Upper lobe of left lung (tissue), 6 donors: ENCODE measurements around the gene BOD1L2. TPM values are rescaled to one million over a fixed set of nuclear protein-coding genes. Genes with fewer than 3 reads are reported as not detected.
A peak's percentile ranks its signal among the peaks of the same experiment; 100 is the strongest.

Source experiments
- ATAC-seq, 2 donors: fragments of 200-7000 bp; cut with Tn5 transposase; one replicate each; pipeline ENCODE4 v1.9.1; 2022; ENCODE audit warnings: mild to moderate bottlenecking in 2 of 2, moderate library complexity in 2 of 2; ENCODE audit not compliant: low FRiP score in 2 of 2
- DNase-seq, 2 donors: peaks; one replicate each; pipeline ENCODE4 v3.0.0-alpha.2; 2019 to 2020
- H3K27ac ChIP-seq, 4 donors: fragments of 200-600 bp; sonication (generic); one replicate each; pipeline ENCODE4 v1.5.1; 2016 to 2019
- H3K27me3 ChIP-seq, 4 donors: fragments of 200-600 bp; sonication (generic); one replicate each; pipeline ENCODE4 v1.5.1; 2017 to 2019
- H3K36me3 ChIP-seq, 4 donors: fragments of 200-600 bp; sonication (generic); one replicate each; pipeline ENCODE4 v1.5.1; 2016 to 2019
- H3K4me1 ChIP-seq, 4 donors: fragments of 200-600 bp; sonication (generic); one replicate each; pipeline ENCODE4 v1.5.1; 2018 to 2019
- H3K4me3 ChIP-seq, 4 donors: fragments of 200-600 bp; sonication (generic); one replicate each; pipeline ENCODE4 v1.5.1; 2017 to 2019; ENCODE audit warnings: mild to moderate bottlenecking in 2 of 4, moderate library complexity in 1 of 4
- H3K9me3 ChIP-seq, 4 donors: fragments of 200-600 bp; sonication (generic); one replicate each; pipeline ENCODE4 v1.5.1; 2018 to 2019
- EP300 ChIP-seq, 4 donors: sonication (generic); formaldehyde crosslinking; IDR thresholded peaks; one replicate each; pipeline ENCODE4 v1.5.1; 2017; ENCODE audit warnings: antibody characterized with exemption in 4 of 4, control low read depth in 2 of 4
- POLR2A ChIP-seq, 4 donors: fragments of 450-650 bp; IDR thresholded peaks; one replicate each; pipeline ENCODE4 v1.5.1; 2016 to 2017; ENCODE audit warnings: antibody characterized with exemption in 4 of 4, mild to moderate bottlenecking in 2 of 4
- POLR2AphosphoS5 ChIP-seq, 2 donors: sonication (generic); formaldehyde crosslinking; IDR thresholded peaks; one replicate each; pipeline ENCODE4 v1.5.1; 2017; ENCODE audit warnings: antibody characterized with exemption in 2 of 2
- WGBS, 2 donors: methylation state at CpG; one replicate each; pipeline ENCODE4 v1.1.5; 2017 to 2018; 5-methylcytosine and 5-hydroxymethylcytosine counted together
- total RNA-seq, 6 donors: library from RNA; depleted of rRNA in 4 of 6; stranded (reverse); fragments of >200 nt in 4 of 6; gene quantifications; one replicate each; pipeline versions ENCODE4 v1.1.0 to v1.2.1, GENCODE V29; 2016 to 2021
- TF ChIP-seq, protein P1 (sequence below), 6 experiments: fragments of 450-650 bp in 4 of 6; fragments of 200-600 bp in 2 of 6; sonication (generic) in 2 of 6; IDR thresholded peaks; one replicate each; pipeline ENCODE4 v1.5.1; 2016 to 2019; ENCODE audit warnings: antibody characterized with exemption in 6 of 6
- donor health status: DM: no; HTN: no; CAD: no; lungs with moderate emphysema.
- donor health status: DM: no; HTN: yes; CAD: no; lungs with severe emphysema.

BOD1L2 gene
- total RNA-seq, 6 donors from 2014 or later = not detected

- TF ChIP-seq, protein P1, sequence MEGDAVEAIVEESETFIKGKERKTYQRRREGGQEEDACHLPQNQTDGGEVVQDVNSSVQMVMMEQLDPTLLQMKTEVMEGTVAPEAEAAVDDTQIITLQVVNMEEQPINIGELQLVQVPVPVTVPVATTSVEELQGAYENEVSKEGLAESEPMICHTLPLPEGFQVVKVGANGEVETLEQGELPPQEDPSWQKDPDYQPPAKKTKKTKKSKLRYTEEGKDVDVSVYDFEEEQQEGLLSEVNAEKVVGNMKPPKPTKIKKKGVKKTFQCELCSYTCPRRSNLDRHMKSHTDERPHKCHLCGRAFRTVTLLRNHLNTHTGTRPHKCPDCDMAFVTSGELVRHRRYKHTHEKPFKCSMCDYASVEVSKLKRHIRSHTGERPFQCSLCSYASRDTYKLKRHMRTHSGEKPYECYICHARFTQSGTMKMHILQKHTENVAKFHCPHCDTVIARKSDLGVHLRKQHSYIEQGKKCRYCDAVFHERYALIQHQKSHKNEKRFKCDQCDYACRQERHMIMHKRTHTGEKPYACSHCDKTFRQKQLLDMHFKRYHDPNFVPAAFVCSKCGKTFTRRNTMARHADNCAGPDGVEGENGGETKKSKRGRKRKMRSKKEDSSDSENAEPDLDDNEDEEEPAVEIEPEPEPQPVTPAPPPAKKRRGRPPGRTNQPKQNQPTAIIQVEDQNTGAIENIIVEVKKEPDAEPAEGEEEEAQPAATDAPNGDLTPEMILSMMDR (IDR thresholded peaks at IDR 0.05) = no peak
- no peak for TF ChIP-seq POLR2AphosphoS5 (IDR thresholded peaks at IDR 0.05)
- TF ChIP-seq POLR2A (IDR thresholded peaks at IDR 0.05) = no peak
- TF ChIP-seq EP300 (IDR thresholded peaks at IDR 0.05) = no peak
- WGBS, 2 donors = 40 to 41% methylated on average over 1 of the region's 1 CpG
- Histone ChIP-seq H3K9me3 (no peaks in the 10 kb centered on the region), H3K36me3 (no peaks in the 10 kb centered on the region), H3K4me3 (no peak overlapping the region), H3K27ac (no peak overlapping the region), H3K4me1 (peaks cover 0 to 5% (median 0%) of the 10 kb centered on the region in 4 donors), H3K27me3 (no peaks in the 10 kb centered on the region)
- ATAC-seq (no peak), DNase-seq (no peak)
Observed at GRCh38 chr18:57148263-57148662, 1.4 kb downstream of the BOD1L2 start.

- no peak overlapping the region for H3K27ac ChIP-seq
- TF ChIP-seq EP300 (IDR thresholded peaks at IDR 0.05) = no peak
- TF ChIP-seq, protein P1 (IDR thresholded peaks at IDR 0.05) = no peak
- no peak for TF ChIP-seq POLR2AphosphoS5 (IDR thresholded peaks at IDR 0.05)
- TF ChIP-seq POLR2A (IDR thresholded peaks at IDR 0.05) = no peak
- H3K36me3 ChIP-seq = no peaks in the 10 kb centered on the region
- H3K4me1 ChIP-seq = peaks cover 0 to 5% (median 0%) of the 10 kb centered on the region in 4 donors
- DNase-seq (no peak), ATAC-seq (no peak)
- H3K27me3 ChIP-seq = no peaks in the 10 kb centered on the region
- 83 to 91% methylated on average over 1 of the region's 1 CpG for WGBS, 2 donors
- no peaks in the 10 kb centered on the region for H3K9me3 ChIP-seq
- H3K4me3 ChIP-seq = no peak overlapping the region
Observed at GRCh38 chr18:57149051-57149450, 2.2 kb downstream of the BOD1L2 start.

- peaks cover 0 to 5% (median 0%) of the 10 kb centered on the region in 4 donors for H3K4me1 ChIP-seq
- no peaks in the 10 kb centered on the region for H3K27me3 ChIP-seq
- no peak for DNase-seq
- no peak overlapping the region for H3K4me3 ChIP-seq
- H3K27ac ChIP-seq = no peak overlapping the region
- H3K36me3 ChIP-seq = no peaks in the 10 kb centered on the region
- 52 to 66% methylated on average over 4 of the region's 4 CpGs for WGBS, 2 donors
- ATAC-seq = no peak
- TF ChIP-seq EP300 (IDR thresholded peaks at IDR 0.05) (no peak), POLR2AphosphoS5 (IDR thresholded peaks at IDR 0.05) (no peak)
- TF ChIP-seq, protein P1 (IDR thresholded peaks at IDR 0.05) = no peak
- no peaks in the 10 kb centered on the region for H3K9me3 ChIP-seq
Observed at GRCh38 chr18:57149531-57149930, 2.6 kb downstream of the BOD1L2 start.

DNA sequence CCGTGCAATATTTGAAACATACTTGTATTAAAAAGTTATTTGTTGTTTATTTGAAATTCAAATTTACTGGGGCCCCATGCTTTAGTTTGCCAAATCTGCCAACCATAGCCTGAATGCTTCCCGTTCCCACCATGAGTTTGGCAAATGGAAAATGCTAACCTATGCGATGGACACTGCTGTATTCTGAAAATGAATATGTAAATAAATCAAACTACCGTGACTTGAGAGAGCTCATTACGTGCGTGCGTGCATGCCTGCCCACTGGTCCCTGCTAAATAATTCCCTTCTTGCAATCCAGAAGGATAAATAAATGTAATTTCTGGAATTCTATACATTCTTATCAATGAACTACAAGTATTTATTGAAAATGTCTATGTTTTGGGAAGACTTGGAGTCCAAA lies 3.2 kb downstream of the BOD1L2 start:
- WGBS, 2 donors = 67 to 69% methylated on average over 7 of the region's 7 CpGs
- no peak for DNase-seq
- H3K36me3 ChIP-seq = no peaks in the 10 kb centered on the region

GRCh38 chr18:57150828-57151227 lies 3.9 kb downstream of the BOD1L2 start:
- 7 to 9% methylated on average over 6 to 7 of the region's 7 CpGs for WGBS, 2 donors

More for the DNA sequence above, 3.2 kb downstream of the BOD1L2 start:
- no peak for ATAC-seq
- TF ChIP-seq POLR2AphosphoS5 (IDR thresholded peaks at IDR 0.05) = no peak
- TF ChIP-seq POLR2A (IDR thresholded peaks at IDR 0.05) = no peak
- TF ChIP-seq, protein P1 (IDR thresholded peaks at IDR 0.05) = no peak
- TF ChIP-seq EP300 (IDR thresholded peaks at IDR 0.05) = no peak
- no peak overlapping the region for H3K27ac ChIP-seq
- H3K4me3 ChIP-seq = no peak overlapping the region
- no peaks in the 10 kb centered on the region for H3K9me3 ChIP-seq
- H3K27me3 ChIP-seq = no peaks in the 10 kb centered on the region
- peaks cover 0 to 5% (median 0%) of the 10 kb centered on the region in 4 donors for H3K4me1 ChIP-seq

More at GRCh38 chr18:57150828-57151227, 3.9 kb downstream of the BOD1L2 start:
- H3K4me1 ChIP-seq = peaks cover 0 to 5% (median 0%) of the 10 kb centered on the region in 4 donors
- no peaks in the 10 kb centered on the region for H3K9me3 ChIP-seq
- DNase-seq (peak in 1 of 2 donors; percentile 28), ATAC-seq (no peak)
- TF ChIP-seq, protein P1 (IDR thresholded peaks at IDR 0.05) = no peak
- TF ChIP-seq EP300 (IDR thresholded peaks at IDR 0.05) (no peak), POLR2AphosphoS5 (IDR thresholded peaks at IDR 0.05) (no peak), POLR2A (IDR thresholded peaks at IDR 0.05) (no peak)
- no peaks in the 10 kb centered on the region for H3K27me3 ChIP-seq
- no peak overlapping the region for H3K27ac ChIP-seq
- no peak overlapping the region for H3K4me3 ChIP-seq
- no peaks in the 10 kb centered on the region for H3K36me3 ChIP-seq
